HG03066 (cell line): ENCODE measurements around the gene CD9.
"Not testable (repeated sequence)": the region's sequence is repeated elsewhere in the genome, so short reads cannot be mapped to it uniquely, and the experiment has no call there.

Experiments
- ATAC-seq: cut with Tn5 transposase; IDR thresholded peaks from one replicate; pipeline ENCODE4 v1.9.1; 2021; ENCODE audit warnings: low read depth; ENCODE audit not compliant: unreplicated experiment

Gene CD9

DNA sequence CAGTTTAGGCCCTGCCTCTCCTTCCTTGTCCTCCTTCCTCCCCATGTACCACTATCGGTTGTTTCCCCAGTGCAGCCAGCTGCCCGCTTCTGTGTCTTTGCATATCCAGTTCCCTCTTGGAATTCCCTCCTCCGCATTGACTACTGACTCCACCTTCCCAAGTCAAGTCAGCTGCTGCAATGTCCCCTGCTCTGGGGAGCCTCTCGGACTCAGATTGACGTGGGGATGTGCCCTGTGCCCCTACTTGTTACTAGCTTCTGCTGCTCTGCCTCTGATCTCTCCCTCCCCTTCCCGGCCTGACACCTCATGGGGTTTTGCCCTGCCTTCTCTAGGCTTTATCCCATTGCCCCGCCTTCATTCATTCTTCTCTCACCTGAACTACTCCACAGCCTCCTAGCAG, 2.1 kb upstream of the CD9 start:
- ATAC-seq, result no peak

DNA sequence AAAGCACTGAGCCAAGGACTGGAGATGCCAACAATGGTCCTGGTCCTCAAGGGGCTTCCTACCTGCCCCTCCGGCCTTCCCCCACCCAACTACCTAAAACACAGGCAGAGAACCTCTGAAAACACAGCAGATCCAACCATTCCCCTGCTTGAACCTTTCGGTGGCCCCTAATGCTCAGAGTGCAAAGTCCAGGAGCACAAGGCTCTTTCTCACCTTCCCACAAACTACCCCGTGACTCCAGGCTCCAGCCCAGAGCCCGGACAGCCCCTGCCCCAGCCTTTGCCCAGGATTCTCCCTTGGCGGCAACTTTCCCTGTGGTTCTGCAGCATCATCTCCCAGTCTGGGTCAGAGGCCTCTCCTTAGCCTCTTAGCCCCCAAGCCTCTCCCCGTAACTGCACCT, 1.6 kb upstream of the CD9 start:
- no peak for ATAC-seq

DNA sequence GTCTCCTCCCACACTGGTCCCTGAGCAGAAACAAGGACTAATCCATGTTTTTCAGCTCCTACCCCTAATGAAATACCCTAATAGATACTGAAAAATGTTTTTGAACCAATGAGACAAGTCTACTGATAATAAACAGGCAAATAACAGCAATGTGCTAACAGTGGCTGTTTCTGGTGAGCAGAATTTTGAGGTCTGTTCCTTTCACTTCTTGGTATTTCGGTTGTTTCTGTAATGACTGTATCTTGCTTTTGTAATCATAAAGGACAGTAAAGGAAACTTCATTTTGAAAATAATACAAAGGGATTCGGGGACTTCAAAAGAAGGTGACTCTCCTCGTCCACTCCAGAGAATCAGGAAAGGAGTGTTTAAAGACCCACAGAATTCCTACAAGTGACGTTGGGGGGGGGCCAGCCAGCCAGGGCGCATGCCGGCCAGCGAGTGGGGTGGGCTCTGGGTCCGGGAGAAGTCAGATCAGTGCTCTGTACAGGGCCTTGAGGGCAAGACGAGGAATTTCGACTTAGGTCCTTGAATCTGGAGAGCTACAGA, 1.1 kb upstream of the CD9 start:
- no peak for ATAC-seq

DNA sequence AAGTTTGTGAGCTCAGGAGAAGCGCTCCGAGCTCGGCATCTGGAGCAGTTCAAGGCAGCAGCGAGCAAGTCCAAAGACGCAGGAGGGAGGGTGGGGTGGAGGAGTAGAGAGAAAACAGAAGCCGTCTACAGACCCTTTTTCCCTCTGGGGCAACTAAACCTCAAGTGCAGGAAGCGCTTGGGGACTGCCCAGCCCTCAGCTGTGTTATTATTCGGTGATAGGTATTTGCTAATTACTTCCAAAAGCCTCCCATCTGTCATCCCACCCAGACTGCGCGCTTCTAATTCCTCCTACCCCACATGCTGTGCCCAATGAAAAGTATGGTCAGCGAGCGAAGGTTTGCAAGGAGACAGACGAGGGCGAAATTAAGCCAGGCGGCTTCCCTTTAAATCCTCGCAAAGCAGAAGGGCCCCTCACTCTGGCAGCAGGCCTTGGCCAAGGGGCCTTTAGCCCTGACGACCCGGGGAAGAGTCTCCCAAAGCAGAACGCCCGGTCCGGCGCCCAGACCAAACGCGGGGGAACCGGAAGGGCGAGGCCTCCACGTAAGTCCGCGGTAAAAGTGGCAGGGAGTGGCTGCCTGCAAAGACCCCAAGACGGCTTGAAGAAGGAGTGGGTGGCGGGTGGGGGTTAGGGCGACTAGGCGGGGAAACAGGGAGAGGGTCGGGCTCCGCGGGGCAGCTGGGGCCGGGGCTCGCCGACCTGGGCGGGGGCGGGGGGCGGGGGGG, 507 bp upstream of the CD9 start:
- ATAC-seq, result no peak

GRCh38 chr12:6201213-6201608, 1.0 kb downstream of the CD9 start:
- ATAC-seq, result no peak

- no peak for ATAC-seq
Measured at GRCh38 chr12:6201826-6202225, 1.6 kb downstream of the CD9 start.

DNA sequence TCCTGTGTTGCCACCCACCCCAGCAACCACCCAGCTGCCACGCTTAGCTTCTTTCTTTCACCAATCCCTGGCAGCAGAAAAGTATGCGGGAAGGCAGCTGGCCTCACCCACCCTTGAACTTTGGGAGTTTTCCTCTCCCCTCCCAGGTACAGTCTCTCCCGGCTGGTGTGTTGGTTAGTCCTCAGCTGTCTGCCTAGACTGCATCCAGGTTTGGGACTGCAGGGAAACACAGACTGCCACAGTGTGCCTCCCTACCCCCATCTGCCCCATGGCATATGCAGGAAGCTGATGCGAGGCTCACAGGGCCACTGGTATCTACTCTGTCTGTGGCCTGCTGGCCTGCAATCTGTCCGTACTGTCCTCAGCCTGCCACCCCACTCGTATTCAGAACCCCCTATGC, 2.1 kb downstream of the CD9 start:
- no peak for ATAC-seq

- no peak for ATAC-seq
Measured at GRCh38 chr12:6202846-6203245, 2.6 kb downstream of the CD9 start.

DNA sequence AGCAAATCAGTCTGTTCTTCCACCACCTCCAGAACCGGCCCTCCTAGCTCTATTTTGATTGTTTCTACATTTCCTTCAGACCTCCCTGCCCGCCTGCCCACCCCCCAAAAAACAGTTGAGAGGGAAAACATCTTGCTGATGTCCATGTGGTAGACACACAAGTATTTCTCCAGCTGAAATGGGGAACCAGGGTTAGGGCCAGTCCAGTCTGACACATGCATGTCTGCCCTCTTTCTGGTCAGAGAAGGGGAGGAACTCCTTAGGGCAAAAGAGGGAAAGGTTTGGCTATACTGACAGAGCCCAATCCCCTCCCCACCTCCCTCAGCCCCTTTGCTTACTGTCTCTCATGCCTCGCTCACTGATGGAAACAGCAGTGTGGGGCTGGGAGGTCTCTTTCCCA, 3.4 kb downstream of the CD9 start:
- no peak for ATAC-seq

- no peak for ATAC-seq
Measured at GRCh38 chr12:6204533-6205143, 4.4 kb downstream of the CD9 start.

DNA sequence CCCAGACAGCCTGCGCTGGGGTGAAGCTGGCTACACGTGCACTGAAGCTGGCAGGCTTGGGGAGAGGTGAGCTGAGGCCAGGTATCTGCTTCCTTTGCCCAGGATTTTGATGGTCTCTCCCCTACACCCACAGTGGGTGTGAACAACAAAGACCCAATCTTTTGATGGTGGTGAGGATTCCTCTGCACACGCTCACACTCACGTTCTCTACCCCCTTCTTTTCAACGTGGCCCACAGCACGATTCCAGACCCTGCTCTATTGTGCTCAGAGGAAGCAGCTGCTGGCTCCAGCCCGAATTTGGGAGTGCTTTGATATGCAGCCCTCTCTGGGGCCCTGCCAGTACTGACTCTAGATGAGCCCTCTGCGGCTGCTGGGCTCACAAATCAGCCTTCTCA, 4.9 kb downstream of the CD9 start:
- no peak for ATAC-seq

GRCh38 chr12:6205761-6206160, 5.6 kb downstream of the CD9 start:
- ATAC-seq, result no peak

GRCh38 chr12:6206327-6206726, 6.1 kb downstream of the CD9 start:
- no peak for ATAC-seq

GRCh38 chr12:6207259-6207925, 7.2 kb downstream of the CD9 start:
- ATAC-seq, result no peak

DNA sequence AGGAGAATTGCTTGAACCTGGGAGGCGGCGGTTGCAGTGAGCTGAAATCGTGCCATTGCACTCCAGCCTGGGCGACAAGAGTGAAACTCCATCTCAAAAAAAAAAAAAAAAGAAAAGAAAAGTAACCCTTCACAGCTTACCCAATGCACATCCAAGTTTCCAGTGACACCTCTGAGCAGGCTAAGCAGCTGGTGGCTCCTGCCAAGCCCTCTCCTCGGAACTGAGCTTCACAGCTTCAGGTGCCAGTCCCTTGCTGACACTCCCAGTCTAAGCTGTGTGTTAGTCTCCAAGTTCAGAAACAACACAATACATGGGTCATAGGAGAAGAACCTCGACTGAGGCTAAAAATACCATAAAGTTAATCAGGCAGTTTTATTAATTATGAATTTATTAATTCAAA, 7.9 kb downstream of the CD9 start:
- no peak for ATAC-seq

DNA sequence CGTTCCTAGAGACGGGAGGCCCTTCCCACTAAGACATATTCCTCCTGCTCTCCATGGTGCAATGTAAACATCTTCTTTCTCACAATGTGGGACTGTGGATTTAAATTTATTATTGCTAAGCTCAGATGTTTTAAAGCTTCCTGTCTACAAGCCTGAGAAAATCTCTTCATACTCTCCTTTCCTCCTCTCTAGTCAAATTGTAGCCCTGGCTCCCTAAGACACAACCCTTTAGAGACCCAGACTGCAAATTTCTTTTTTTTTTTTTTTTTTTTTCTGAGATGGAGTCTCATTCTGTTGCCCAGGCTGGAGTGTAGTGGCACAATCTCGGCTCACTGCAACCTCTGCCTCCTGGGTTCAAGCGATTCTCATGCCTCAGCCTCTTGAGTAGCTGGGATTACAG, 9.2 kb downstream of the CD9 start:
- ATAC-seq, result not testable (repeated sequence)

DNA sequence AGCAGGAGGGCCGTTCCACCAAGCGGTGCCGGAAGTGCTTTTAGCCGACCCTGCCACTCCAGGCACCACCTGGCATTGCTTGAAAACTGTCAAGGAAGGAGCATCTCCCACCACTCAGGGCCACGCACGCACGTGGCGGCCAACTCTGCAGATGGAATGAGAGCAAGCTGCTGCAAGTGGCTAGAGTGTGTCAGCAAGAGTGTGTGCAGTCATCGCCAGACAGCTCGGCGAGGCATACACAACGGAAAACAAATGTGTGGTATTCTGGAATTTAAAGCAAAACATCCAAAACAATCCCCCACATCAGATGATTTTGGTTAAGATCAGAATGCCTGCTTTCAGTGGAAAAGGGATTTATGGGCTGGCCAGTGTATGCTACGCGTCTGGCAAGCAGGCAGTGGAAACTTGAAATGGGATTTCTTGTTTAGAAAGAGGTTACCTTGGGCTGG, 11.2 kb downstream of the CD9 start:
- no peak for ATAC-seq

GRCh38 chr12:6212086-6212485, 11.9 kb downstream of the CD9 start:
- ATAC-seq, result no peak

- ATAC-seq, result no peak
Measured at GRCh38 chr12:6213969-6214368, 13.8 kb downstream of the CD9 start.

DNA sequence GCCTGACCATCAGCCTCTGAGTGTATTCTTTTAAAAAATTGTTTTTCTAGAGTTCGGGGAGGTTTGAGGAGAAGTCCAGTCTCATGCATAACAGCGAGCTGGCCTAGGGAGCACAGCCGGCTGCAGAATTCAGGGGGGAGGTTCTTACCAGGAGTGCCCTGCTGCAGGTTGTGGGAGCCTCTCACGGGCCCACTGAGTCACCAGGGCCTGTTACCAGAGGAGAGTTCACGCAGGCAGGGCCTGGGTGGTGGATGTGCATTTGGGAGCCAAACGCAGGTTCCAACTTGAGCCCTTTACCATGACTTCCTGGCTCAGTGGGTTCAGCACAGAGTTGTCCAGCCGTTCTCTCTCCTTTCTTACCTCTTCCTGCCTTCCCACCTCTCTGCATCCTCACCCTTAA, 14.4 kb downstream of the CD9 start:
- no peak for ATAC-seq

DNA sequence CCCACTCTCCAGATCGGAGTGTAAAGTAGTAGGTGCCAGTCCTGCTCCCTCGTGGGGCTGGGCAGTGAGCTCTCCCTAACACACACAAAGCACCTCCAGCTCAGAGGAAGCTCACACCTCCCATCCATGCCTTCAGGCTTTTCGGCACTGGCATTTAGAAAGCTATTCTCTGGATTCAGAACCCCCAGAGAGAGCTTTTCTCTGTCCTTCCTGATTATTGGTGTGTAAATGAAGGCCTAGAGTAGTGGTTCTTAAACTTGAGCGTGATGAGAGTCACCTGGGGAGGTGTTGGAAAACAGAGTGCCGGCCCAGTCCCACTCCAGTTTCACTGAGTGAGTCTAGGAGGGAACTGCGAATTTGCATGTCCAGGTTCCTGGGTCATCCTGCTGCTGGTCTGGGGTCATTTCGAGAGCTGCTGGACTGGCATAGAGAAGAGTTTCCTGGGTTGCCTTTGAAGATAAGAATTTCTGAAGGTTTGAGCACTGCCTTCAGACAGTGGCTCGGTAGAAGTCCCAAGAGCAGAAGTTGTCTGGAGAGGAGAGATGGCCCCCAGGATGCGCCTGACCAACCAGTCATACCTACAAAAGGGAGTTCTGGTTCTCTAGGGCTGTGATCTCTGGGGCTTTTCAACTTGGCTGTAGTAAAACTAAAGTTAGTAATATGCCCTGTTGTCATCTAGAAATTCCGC, 15.1 kb downstream of the CD9 start:
- no peak for ATAC-seq
